ENCODE measurements around the gene TBC1D16. TPM values are rescaled to one million over a fixed set of nuclear protein-coding genes. Genes with fewer than 3 reads are reported as not detected.

The TBC1D16 gene
- total and polyA plus RNA-seq, 10 of the 15 experiments (the other 5 are each of a cell fraction or from before 2014, with no cell fraction given), result 0.01 to 0.13 (median 0.06) TPM; not detected in 3

GRCh38 chr17:80064696-80065095 lies 29.0 kb upstream of the TBC1D16 start:
- RAD21 ChIA-PET (ENCODE audit: unreplicated experiment), result no interaction called here
- Histone ChIP-seq H3K27ac (ENCODE audit: control insufficient read depth, insufficient read depth) (no peak overlapping the region), H2AFZ (ENCODE audit: control insufficient read depth, low read depth, low read length) (no peak overlapping the region), H3K9me3 (replicated peaks; ENCODE audit: control insufficient read depth, insufficient read depth, low read length) (no peaks in the 10 kb centered on the region), H3K4me1 (ENCODE audit: control insufficient read depth, insufficient read depth, low read length) (no peaks in the 10 kb centered on the region), H3K4me2 (ENCODE audit: control insufficient read depth, insufficient read depth) (no peak overlapping the region), H3K4me3 (no peak overlapping the region), H4K20me1 (ENCODE audit: control insufficient read depth, insufficient read depth) (no peaks in the 10 kb centered on the region), H3K27me3 (replicated peaks in 1 of 2; ENCODE audit: control insufficient read depth in 2 of 2, insufficient read depth in 2 of 2, low read length in 1 of 2) (no peaks in the 10 kb centered on the region), H3K79me2 (ENCODE audit: control insufficient read depth, insufficient read depth, low read length) (no peaks in the 10 kb centered on the region), H3K9ac (ENCODE audit: control insufficient read depth, insufficient read depth, low read length) (no peak overlapping the region), H3K36me3 (ENCODE audit: control insufficient read depth in 2 of 2, insufficient read depth in 2 of 2, low read length in 1 of 2) (no peaks in the 10 kb centered on the region)
- DNase-seq (ENCODE audit: low read depth, low spot score), result no peak
- no peak for FAIRE-seq
- 22% methylated on average over 8 of the region's 8 CpGs for WGBS (ENCODE audit: insufficient coverage, insufficient replicate concordance, low lambda C conversion rate, missing lambda C conversion rate)
- ATAC-seq, result no peak
- POLR2A ChIA-PET, result no interaction called here
- no TSS peak for BruUV-seq (replicated peaks)
- intact Hi-C loops (cut with micrococcal nuclease; ENCODE audit: unreplicated experiment), result no loop called here
- CTCF ChIA-PET, result no interaction called here
- in situ Hi-C loops (cut with MboI), result no loop called here
- TF ChIP-seq SKIL (IDR thresholded peaks at IDR 0.05; ENCODE audit: low read depth, poor library complexity, severe bottlenecking) (no peak), CHD4 (IDR thresholded peaks at IDR 0.05) (no peak), SRF (IDR thresholded peaks at IDR 0.05; ENCODE audit: low read depth in 2 of 2, low read length in 2 of 2) (no peak), YY1 (IDR thresholded peaks at IDR 0.05; ENCODE audit: low read depth, low read length) (no peak), SREBF1 (IDR thresholded peaks at IDR 0.05; ENCODE audit: low read length) (no peak), POLR2AphosphoS5 (IDR thresholded peaks at IDR 0.05; ENCODE audit: low read length) (no peak), CREM (IDR thresholded peaks at IDR 0.05; ENCODE audit: low read depth) (no peak), SMAD5 (IDR thresholded peaks at IDR 0.05; ENCODE audit: low read depth) (no peak), EGR1 (IDR thresholded peaks at IDR 0.05; ENCODE audit: borderline replicate concordance in 1 of 2, low read depth in 2 of 2, low read length in 2 of 2) (no peak), ZBTB4 (CRISPR knock-in tag; IDR thresholded peaks at IDR 0.05) (no peak), NFYA (IDR thresholded peaks at IDR 0.05; ENCODE audit: borderline replicate concordance, low read depth, low read length) (no peak), E4F1 (IDR thresholded peaks at IDR 0.05; ENCODE audit: borderline replicate concordance, partially characterized antibody) (no peak), BCLAF1 (IDR thresholded peaks at IDR 0.05) (no peak)
- SMC1A ChIA-PET (ENCODE audit: uncharacterized antibody, unreplicated experiment), result no interaction called here

Measured in GM12878 (cell line).